Fibroblast of pulmonary artery (primary cell): ENCODE measurements around the gene CCND1.

Experiments used
- DNase-seq: peaks from one replicate; pipeline ENCODE4 v3.0.0-alpha.2; 2010; ENCODE audit warnings: low read depth
- H3K4me3 ChIP-seq: replicated peaks from 2 replicates; pipeline ENCODE4 v1.5.1; 2011; ENCODE audit warnings: low read depth, mild to moderate bottlenecking, control low read depth, low read length, moderate library complexity
- TF ChIP-seq, protein P1 (sequence below): IDR thresholded peaks from 2 replicates; pipeline ENCODE4 v1.5.1; 2011; ENCODE audit warnings: mild to moderate bottlenecking, control low read depth, low read length, inconsistent platforms; ENCODE audit errors: missing control alignments

The CCND1 gene

DNA sequence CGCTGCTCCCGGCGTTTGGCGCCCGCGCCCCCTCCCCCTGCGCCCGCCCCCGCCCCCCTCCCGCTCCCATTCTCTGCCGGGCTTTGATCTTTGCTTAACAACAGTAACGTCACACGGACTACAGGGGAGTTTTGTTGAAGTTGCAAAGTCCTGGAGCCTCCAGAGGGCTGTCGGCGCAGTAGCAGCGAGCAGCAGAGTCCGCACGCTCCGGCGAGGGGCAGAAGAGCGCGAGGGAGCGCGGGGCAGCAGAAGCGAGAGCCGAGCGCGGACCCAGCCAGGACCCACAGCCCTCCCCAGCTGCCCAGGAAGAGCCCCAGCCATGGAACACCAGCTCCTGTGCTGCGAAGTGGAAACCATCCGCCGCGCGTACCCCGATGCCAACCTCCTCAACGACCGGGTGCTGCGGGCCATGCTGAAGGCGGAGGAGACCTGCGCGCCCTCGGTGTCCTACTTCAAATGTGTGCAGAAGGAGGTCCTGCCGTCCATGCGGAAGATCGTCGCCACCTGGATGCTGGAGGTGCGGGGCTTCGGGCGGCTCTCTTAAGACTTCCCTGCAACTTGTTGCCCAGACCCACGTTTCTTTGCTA is at the start of gene CCND1:
TSS of gene CCND1 (plus strand) at position 162 of the 587 bp plus-strand sequence. CDS start at position 320, 158 bp downstream.
- TF ChIP-seq, protein P1, sequence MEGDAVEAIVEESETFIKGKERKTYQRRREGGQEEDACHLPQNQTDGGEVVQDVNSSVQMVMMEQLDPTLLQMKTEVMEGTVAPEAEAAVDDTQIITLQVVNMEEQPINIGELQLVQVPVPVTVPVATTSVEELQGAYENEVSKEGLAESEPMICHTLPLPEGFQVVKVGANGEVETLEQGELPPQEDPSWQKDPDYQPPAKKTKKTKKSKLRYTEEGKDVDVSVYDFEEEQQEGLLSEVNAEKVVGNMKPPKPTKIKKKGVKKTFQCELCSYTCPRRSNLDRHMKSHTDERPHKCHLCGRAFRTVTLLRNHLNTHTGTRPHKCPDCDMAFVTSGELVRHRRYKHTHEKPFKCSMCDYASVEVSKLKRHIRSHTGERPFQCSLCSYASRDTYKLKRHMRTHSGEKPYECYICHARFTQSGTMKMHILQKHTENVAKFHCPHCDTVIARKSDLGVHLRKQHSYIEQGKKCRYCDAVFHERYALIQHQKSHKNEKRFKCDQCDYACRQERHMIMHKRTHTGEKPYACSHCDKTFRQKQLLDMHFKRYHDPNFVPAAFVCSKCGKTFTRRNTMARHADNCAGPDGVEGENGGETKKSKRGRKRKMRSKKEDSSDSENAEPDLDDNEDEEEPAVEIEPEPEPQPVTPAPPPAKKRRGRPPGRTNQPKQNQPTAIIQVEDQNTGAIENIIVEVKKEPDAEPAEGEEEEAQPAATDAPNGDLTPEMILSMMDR, result peak; percentile 36
- peak within 1 kb of the TSS; percentile 88 for H3K4me3 ChIP-seq
- DNase-seq, result peak; percentile 94

- H3K4me3 ChIP-seq, result no peak overlapping the region
- TF ChIP-seq, protein P1, result no peak
- no peak for DNase-seq
Measured at GRCh38 chr11:69592986-69593650, 47.8 kb upstream of the CCND1 start.

DNA sequence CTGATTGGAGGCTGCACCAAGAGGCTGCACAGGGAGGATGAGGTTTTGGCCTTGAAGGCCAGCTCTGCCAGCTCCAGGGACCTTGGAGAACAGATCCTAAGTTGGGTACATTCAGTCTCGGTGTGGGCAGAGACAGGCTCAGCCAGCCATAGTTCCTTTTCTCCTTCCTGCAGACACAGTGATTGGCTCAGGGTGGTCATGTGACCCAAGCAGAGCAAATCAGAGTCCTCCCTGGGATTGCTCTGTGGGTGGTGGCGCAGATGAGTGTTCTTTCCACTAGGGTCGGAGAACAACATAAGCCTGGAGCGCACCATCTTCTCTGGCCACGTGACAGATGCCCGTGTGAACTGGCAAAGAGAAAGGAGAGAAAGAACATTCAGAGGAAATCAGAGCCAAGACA is 47.1 kb upstream of the CCND1 start:
- H3K4me3 ChIP-seq, result no peak overlapping the region
- TF ChIP-seq, protein P1, result no peak
- DNase-seq, result no peak

GRCh38 chr11:69594481-69594880 is 46.5 kb upstream of the CCND1 start:
- TF ChIP-seq, protein P1, result no peak
- no peak overlapping the region for H3K4me3 ChIP-seq
- no peak for DNase-seq

GRCh38 chr11:69595805-69596665 is 44.9 kb upstream of the CCND1 start:
- no peak for DNase-seq
- no peak overlapping the region for H3K4me3 ChIP-seq
- TF ChIP-seq, protein P1, result no peak

GRCh38 chr11:69598147-69598546 is 42.8 kb upstream of the CCND1 start:
- TF ChIP-seq, protein P1, result peak; percentile 8
- no peak for DNase-seq
- H3K4me3 ChIP-seq, result no peak overlapping the region
